ENCODE data around the gene ASAH2. TPM values are rescaled to one million over a fixed set of nuclear protein-coding genes. Genes with fewer than 3 reads are reported as not detected.

ASAH2 gene
- total and polyA plus RNA-seq, 2 of the 8 experiments (the other 6 are each of a cell fraction or from before 2014, with no cell fraction given), result 1.2 to 3.1 TPM

DNA sequence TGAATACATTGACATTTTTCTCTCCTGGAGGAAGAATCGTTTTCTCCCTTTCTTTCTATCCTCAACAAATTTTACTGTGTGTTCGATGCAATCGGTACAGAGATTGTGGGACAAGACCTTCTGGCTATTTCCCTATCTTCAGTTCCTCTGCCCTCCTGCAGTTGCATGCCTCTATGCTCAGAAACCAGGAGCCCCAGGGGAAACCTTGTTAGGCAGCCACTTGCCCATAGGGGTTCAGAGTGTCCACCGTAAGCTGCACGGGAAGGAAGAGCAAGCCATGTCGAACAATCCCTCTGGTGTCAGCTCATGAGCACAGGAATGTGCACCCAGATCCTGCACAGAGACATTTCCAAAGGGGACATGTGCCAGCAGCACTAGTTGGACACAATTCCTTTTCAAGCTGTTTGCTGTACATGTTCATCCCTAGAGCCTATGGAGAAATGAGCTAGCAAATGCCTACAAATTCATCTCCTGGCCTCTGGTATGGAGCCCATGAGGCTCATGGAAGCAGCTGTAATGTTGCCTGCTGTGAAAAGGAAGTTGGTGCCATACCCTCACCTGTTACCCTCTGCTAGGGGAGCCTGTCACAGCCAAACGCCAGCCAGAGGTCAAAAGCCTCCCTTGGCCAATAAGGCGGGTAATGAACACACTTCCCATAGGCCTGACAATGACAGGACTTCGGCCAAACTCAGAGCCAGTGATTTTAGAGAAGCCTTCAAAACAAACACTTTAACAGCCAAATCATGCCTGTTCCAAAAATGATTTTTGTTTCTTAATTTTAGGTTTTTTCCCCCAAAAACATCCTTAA is 35.9 kb upstream of the ASAH2 start (continued):
- TF ChIP-seq RAD21 (IDR thresholded peaks at IDR 0.05 in 1 of 2, conservative IDR thresholded peaks at IDR 0.05 in 1 of 2; ENCODE audit: low read depth in 2 of 2, low read length in 2 of 2), result no peak; a peak in 1 of 4 replicates
- TF ChIP-seq TEAD4 (IDR thresholded peaks at IDR 0.05; ENCODE audit: low read depth, low read length), result no peak
- no peak for TF ChIP-seq SP1 (IDR thresholded peaks at IDR 0.05; ENCODE audit: low read depth, low read length)
- no peak for TF ChIP-seq TCF12 (IDR thresholded peaks at IDR 0.05; ENCODE audit: low read depth, low read length)
- TF ChIP-seq SIX5 (IDR thresholded peaks at IDR 0.05; ENCODE audit: low read depth, low read length), result no peak
- TF ChIP-seq CHD2 (IDR thresholded peaks at IDR 0.05; ENCODE audit: low read length), result no peak
